GM12872 (cell line): ENCODE results near the gene TRIM65.

Source experiments
- TF ChIP-seq, protein P1 (sequence below): IDR thresholded peaks from 3 replicates; pipeline ENCODE4 v1.5.1; 2011; ENCODE audit warnings: low read depth, mild to moderate bottlenecking, low read length, moderate library complexity; ENCODE audit not compliant: insufficient read depth

TRIM65 gene, protein sequence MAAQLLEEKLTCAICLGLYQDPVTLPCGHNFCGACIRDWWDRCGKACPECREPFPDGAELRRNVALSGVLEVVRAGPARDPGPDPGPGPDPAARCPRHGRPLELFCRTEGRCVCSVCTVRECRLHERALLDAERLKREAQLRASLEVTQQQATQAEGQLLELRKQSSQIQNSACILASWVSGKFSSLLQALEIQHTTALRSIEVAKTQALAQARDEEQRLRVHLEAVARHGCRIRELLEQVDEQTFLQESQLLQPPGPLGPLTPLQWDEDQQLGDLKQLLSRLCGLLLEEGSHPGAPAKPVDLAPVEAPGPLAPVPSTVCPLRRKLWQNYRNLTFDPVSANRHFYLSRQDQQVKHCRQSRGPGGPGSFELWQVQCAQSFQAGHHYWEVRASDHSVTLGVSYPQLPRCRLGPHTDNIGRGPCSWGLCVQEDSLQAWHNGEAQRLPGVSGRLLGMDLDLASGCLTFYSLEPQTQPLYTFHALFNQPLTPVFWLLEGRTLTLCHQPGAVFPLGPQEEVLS

DNA sequence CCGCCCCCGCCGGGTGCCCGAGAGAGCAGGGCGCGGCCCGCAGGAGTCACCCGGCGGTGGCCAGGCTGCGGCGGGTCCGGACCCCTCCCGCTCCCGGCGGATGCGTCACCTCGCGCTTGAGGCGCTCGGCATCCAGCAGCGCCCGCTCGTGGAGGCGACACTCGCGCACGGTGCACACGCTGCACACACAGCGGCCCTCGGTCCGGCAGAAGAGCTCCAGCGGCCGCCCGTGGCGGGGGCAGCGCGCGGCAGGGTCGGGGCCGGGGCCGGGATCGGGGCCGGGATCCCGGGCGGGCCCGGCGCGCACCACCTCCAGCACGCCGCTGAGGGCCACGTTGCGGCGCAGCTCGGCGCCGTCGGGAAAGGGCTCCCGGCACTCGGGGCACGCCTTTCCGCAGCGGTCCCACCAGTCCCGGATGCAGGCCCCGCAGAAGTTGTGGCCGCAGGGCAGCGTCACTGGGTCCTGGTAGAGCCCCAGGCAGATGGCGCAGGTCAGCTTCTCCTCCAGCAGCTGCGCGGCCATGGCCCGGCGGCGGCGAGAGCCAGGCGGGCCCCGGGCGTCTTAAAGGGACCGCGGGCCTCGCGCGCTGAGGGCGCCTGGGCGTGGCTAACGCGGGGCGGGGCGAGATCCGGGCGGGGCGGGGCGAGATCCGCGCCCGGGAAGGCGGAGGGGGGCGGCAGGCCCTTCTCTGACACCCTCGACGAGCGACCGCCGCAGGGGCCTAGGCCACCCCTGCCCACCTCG is at the start of gene TRIM65:
Gene TRIM65, minus strand, starts transcription at position 537 of the 745 bp plus-strand sequence. Its CDS starts 14 bp downstream, at position 523.
- TF ChIP-seq, protein P1, sequence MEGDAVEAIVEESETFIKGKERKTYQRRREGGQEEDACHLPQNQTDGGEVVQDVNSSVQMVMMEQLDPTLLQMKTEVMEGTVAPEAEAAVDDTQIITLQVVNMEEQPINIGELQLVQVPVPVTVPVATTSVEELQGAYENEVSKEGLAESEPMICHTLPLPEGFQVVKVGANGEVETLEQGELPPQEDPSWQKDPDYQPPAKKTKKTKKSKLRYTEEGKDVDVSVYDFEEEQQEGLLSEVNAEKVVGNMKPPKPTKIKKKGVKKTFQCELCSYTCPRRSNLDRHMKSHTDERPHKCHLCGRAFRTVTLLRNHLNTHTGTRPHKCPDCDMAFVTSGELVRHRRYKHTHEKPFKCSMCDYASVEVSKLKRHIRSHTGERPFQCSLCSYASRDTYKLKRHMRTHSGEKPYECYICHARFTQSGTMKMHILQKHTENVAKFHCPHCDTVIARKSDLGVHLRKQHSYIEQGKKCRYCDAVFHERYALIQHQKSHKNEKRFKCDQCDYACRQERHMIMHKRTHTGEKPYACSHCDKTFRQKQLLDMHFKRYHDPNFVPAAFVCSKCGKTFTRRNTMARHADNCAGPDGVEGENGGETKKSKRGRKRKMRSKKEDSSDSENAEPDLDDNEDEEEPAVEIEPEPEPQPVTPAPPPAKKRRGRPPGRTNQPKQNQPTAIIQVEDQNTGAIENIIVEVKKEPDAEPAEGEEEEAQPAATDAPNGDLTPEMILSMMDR, result peak; percentile 37; the same call in 1 of the 3 replicates

DNA sequence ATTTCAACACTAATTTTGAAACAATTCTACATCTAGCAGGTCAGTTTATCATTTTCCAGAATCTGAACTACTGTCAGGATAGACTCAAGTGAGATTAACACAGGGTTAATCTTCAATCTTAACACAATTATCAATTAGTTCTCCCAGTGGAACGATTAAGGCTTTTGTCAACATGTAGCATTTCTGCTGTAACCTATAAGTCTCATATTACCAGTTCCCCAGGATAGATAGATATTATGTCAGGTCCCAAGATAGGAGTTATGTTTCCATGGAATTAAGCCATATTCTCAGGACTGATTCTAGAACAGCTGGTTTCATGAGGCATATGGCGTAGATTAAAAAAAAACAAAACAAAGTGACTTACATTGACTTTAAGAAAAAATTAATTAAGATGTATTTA is 48.5 kb upstream of the TRIM65 start:
- TF ChIP-seq, protein P1, result no peak

DNA sequence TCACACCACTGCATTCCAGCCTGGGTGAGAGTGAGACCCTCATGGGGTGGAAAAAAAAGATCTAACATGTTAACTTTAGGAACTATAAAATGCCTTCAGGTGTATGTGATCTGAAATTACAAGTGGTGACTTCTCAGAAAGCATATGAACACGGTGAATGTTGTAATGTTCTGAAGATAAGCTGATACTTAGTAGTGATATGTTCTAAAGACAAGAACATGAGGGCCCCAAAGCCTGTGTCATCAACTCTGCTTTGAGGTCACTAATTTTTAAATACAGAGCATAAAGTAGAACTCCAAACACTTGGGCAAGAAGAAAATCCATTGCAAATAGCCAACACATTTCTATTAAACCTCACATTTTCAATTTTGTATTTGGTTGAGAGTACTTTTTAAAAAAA is 46.7 kb upstream of the TRIM65 start:
- TF ChIP-seq, protein P1, result no peak

DNA sequence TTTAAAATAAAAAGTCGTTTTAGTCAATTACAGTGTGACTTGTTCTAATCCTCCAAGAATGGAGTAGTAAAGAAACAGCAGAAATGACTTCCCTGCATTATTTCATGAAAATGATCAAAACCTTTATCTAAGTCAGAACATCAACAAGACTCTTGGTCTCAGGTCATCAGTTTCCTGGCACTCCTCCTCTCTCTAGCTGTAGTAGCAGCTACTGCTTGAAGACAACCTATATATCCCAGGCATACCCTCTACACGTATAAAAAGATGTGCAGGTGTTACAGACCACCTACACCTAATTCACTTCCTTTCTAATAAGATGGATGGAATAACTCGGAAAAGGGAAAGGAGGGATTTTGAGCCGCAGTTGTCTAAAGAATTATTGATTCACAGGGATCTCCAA is 45.7 kb upstream of the TRIM65 start:
- TF ChIP-seq, protein P1, result no peak

DNA sequence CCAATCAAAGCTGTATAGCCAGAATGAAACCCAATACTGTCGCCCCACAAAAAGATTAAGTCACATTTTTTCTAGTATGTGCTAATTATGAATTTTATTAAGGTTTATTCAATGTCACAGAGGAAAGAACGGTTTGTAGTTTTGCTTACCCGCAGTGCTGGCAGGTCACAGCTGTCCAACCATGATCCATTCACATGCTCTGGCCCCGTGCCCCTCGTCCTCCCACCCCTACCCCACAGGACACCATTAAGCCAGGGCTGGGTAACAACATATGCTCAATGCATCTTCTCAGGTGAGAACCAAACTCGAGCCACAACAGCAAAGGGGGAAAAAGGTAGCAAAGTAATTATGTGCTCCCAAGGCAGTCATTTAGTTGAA is 44.7 kb upstream of the TRIM65 start:
- TF ChIP-seq, protein P1, result no peak

DNA sequence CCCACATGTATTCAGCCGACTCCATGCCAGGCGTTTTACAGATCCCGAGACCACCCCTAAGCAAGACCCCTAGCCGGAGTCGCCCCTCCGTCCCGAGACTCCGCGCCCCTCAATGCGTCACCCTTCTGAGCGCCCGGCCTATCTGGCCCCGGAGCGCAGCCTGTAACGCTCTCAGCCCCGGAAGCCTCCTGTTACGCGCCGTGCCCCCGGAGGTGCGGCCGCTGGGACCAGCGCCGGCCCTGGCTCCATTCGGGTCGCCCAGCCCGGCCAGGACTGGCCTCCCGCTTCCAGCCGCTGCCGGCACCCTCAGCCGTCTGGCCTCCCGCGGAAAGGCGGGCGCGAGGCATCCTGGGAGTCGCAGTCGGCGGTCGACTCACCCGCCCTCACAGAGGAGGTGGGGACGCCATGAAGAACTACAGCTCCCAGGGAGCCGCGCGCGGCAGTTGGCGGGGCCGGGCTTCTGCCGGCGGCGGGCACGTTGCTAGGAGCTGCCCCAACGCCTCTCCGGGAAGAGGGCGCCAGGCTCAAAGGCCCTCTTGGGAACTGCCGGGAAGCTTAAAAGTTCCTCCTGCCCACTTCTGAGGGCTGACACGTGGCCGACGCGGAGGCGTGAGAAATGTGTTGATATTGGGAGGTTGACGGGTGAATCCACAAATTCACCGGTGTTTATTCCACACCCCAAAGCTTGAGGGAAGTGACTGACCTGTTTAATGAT is 44.1 kb upstream of the TRIM65 start, which contains the start of gene FBF1:
Gene FBF1, minus strand, starts transcription at position 316 of the 715 bp plus-strand sequence. CDS start 2,893 bp downstream, outside the sequence.
- TF ChIP-seq, protein P1, result no peak

DNA sequence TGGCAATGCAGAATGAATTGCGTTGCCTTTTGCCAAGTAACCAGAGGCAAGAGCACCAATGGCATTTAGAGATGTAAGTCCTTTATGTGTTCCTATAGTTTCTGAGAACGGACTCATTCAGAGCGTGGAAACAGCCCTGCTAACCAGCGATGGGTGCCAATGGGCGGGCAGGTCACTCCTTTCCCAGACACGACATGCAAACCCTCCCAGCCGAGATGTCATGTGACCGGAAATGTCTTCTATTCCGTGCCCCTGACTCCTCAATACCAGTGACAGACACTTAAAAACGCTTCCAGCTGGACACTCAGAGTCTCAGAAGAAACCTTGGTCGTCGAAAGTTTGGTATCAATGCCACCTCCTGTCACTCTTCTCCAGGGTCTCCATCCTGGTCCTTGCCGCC is 40.9 kb upstream of the TRIM65 start:
- TF ChIP-seq, protein P1, result no peak
